Adrenal gland (tissue), 5 donors: ENCODE results near the gene CLIP2.

Source experiments
- POLR2A ChIP-seq, 2 donors: fragments of 450-650 bp; IDR thresholded peaks; one replicate each; pipeline ENCODE4 v1.6.1; 2017; ENCODE audit warnings: antibody characterized with exemption in 2 of 2, mild to moderate bottlenecking in 2 of 2, moderate library complexity in 1 of 2
- TF ChIP-seq, protein P1 (sequence below), 6 experiments: fragments of 450-650 bp in 4 of 6; fragments of 200-600 bp in 2 of 6; sonication (generic) in 1 of 6; IDR thresholded peaks; 1 replicate in 5 of 6; 2 replicates in 1 of 6; pipeline versions ENCODE4 v1.5.1 to v1.8.0; 2016 to 2021; ENCODE audit warnings: antibody characterized with exemption in 6 of 6, mild to moderate bottlenecking in 2 of 6, moderate library complexity in 1 of 6
- donor health status: DM: no; HTN: no; CAD: no.

- TF ChIP-seq, protein P1, sequence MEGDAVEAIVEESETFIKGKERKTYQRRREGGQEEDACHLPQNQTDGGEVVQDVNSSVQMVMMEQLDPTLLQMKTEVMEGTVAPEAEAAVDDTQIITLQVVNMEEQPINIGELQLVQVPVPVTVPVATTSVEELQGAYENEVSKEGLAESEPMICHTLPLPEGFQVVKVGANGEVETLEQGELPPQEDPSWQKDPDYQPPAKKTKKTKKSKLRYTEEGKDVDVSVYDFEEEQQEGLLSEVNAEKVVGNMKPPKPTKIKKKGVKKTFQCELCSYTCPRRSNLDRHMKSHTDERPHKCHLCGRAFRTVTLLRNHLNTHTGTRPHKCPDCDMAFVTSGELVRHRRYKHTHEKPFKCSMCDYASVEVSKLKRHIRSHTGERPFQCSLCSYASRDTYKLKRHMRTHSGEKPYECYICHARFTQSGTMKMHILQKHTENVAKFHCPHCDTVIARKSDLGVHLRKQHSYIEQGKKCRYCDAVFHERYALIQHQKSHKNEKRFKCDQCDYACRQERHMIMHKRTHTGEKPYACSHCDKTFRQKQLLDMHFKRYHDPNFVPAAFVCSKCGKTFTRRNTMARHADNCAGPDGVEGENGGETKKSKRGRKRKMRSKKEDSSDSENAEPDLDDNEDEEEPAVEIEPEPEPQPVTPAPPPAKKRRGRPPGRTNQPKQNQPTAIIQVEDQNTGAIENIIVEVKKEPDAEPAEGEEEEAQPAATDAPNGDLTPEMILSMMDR (IDR thresholded peaks at IDR 0.05): no peak
- TF ChIP-seq POLR2A (IDR thresholded peaks at IDR 0.05): no peak
These were observed 109.2 kb downstream of the CLIP2 start for GRCh38 chr7:74398426-74398825.
